Body of pancreas (tissue), 4 donors: ENCODE data around the gene KLF7.

ENCODE experiments used
- POLR2A ChIP-seq, 3 donors: fragments of 450-650 bp; IDR thresholded peaks; one replicate each; pipeline ENCODE4 v1.6.1; 2016; ENCODE audit warnings: antibody characterized with exemption in 3 of 3, mild to moderate bottlenecking in 2 of 3
- TF ChIP-seq, protein P1 (sequence below), 7 experiments: fragments of 450-650 bp in 4 of 7; fragments of 200-600 bp in 3 of 7; sonication (generic) in 3 of 7; IDR thresholded peaks; one replicate each; pipeline ENCODE4 v1.5.1; 2016 to 2019; ENCODE audit warnings: antibody characterized with exemption in 7 of 7

GRCh38 chr2:207159002-207159401, 6.7 kb downstream of the KLF7 start:
- TF ChIP-seq POLR2A (IDR thresholded peaks at IDR 0.05), result no peak
- TF ChIP-seq, protein P1, sequence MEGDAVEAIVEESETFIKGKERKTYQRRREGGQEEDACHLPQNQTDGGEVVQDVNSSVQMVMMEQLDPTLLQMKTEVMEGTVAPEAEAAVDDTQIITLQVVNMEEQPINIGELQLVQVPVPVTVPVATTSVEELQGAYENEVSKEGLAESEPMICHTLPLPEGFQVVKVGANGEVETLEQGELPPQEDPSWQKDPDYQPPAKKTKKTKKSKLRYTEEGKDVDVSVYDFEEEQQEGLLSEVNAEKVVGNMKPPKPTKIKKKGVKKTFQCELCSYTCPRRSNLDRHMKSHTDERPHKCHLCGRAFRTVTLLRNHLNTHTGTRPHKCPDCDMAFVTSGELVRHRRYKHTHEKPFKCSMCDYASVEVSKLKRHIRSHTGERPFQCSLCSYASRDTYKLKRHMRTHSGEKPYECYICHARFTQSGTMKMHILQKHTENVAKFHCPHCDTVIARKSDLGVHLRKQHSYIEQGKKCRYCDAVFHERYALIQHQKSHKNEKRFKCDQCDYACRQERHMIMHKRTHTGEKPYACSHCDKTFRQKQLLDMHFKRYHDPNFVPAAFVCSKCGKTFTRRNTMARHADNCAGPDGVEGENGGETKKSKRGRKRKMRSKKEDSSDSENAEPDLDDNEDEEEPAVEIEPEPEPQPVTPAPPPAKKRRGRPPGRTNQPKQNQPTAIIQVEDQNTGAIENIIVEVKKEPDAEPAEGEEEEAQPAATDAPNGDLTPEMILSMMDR (IDR thresholded peaks at IDR 0.05), result no peak
